Central memory CD4-positive, alpha-beta T cell (primary cell): ENCODE measurements around the gene IPPK.
"Not testable (repeated sequence)": the region's sequence is repeated elsewhere in the genome, so short reads cannot be mapped to it uniquely, and the experiment has no call there.

Source experiments
- DNase-seq: peaks from one replicate; pipeline ENCODE4 v3.0.0; 2022

Gene IPPK

GRCh38 chr9:92636627-92637026 lies 33.3 kb downstream of the IPPK start:
- no peak for DNase-seq

- DNase-seq, result no peak
Observed at GRCh38 chr9:92635760-92636159, 34.2 kb downstream of the IPPK start.

GRCh38 chr9:92634712-92635605 lies 35.0 kb downstream of the IPPK start:
- DNase-seq, result peak; percentile 29

- no peak for DNase-seq
Observed at GRCh38 chr9:92633614-92634278, 36.2 kb downstream of the IPPK start.

GRCh38 chr9:92632641-92633040 lies 37.3 kb downstream of the IPPK start:
- no peak for DNase-seq

GRCh38 chr9:92631452-92632343 lies 38.2 kb downstream of the IPPK start:
- DNase-seq, result no peak

- DNase-seq, result no peak
Observed at GRCh38 chr9:92627651-92628050, 42.3 kb downstream of the IPPK start.

GRCh38 chr9:92626484-92626883 lies 43.4 kb downstream of the IPPK start:
- DNase-seq, result no peak

GRCh38 chr9:92623936-92624335 lies 46.0 kb downstream of the IPPK start:
- DNase-seq, result not testable (repeated sequence)

- no peak for DNase-seq
Observed at GRCh38 chr9:92620845-92621244, 49.1 kb downstream of the IPPK start.

GRCh38 chr9:92619601-92620300 lies 50.2 kb downstream of the IPPK start:
- DNase-seq, result no peak

- DNase-seq, result no peak
Observed at GRCh38 chr9:92618633-92619225, 51.2 kb downstream of the IPPK start.

GRCh38 chr9:92617951-92618510 lies 51.9 kb downstream of the IPPK start:
- DNase-seq, result no peak

GRCh38 chr9:92617195-92617813 lies 52.6 kb downstream of the IPPK start:
- no peak for DNase-seq

- DNase-seq, result no peak
Observed at GRCh38 chr9:92616655-92617111, 53.2 kb downstream of the IPPK start.

GRCh38 chr9:92616199-92616641 lies 53.7 kb downstream of the IPPK start:
- no peak for DNase-seq

GRCh38 chr9:92615790-92616189 lies 54.1 kb downstream of the IPPK start:
- DNase-seq, result no peak

- no peak for DNase-seq
Observed at GRCh38 chr9:92614763-92615461, 55.0 kb downstream of the IPPK start.

- DNase-seq, result no peak
Observed at GRCh38 chr9:92614123-92614510, 55.8 kb downstream of the IPPK start.
